HUES6 (cell line): ENCODE results near the gene SV2B.

Experiments
- H3K27ac ChIP-seq: 2 replicates; pipeline ENCODE4 v1.7.0; 2013; ENCODE audit warnings: low read depth, mild to moderate bottlenecking, low read length, inconsistent platforms
- H3K27me3 ChIP-seq: 2 replicates; pipeline ENCODE4 v1.6.1; 2013; ENCODE audit warnings: low read length; ENCODE audit not compliant: control insufficient read depth, insufficient read depth
- H3K36me3 ChIP-seq: 2 replicates; pipeline ENCODE4 v1.6.1; 2013; ENCODE audit warnings: low read length; ENCODE audit not compliant: control insufficient read depth, insufficient read depth
- H3K4me1 ChIP-seq: 2 replicates; pipeline ENCODE4 v1.6.1; 2013; ENCODE audit warnings: low read length; ENCODE audit not compliant: control insufficient read depth, insufficient read depth
- H3K4me3 ChIP-seq: 2 replicates; pipeline ENCODE4 v1.5.1; 2013; ENCODE audit warnings: low read depth, low read length
- H3K9ac ChIP-seq: one replicate; pipeline ENCODE4 v1.6.1; 2013; ENCODE audit warnings: mild to moderate bottlenecking, low read length
- H3K9me3 ChIP-seq: 2 replicates; pipeline ENCODE4 v1.6.1; 2013; ENCODE audit warnings: low read depth, low read length; ENCODE audit not compliant: control insufficient read depth, insufficient read depth

Gene SV2B, protein sequence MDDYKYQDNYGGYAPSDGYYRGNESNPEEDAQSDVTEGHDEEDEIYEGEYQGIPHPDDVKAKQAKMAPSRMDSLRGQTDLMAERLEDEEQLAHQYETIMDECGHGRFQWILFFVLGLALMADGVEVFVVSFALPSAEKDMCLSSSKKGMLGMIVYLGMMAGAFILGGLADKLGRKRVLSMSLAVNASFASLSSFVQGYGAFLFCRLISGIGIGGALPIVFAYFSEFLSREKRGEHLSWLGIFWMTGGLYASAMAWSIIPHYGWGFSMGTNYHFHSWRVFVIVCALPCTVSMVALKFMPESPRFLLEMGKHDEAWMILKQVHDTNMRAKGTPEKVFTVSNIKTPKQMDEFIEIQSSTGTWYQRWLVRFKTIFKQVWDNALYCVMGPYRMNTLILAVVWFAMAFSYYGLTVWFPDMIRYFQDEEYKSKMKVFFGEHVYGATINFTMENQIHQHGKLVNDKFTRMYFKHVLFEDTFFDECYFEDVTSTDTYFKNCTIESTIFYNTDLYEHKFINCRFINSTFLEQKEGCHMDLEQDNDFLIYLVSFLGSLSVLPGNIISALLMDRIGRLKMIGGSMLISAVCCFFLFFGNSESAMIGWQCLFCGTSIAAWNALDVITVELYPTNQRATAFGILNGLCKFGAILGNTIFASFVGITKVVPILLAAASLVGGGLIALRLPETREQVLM

DNA sequence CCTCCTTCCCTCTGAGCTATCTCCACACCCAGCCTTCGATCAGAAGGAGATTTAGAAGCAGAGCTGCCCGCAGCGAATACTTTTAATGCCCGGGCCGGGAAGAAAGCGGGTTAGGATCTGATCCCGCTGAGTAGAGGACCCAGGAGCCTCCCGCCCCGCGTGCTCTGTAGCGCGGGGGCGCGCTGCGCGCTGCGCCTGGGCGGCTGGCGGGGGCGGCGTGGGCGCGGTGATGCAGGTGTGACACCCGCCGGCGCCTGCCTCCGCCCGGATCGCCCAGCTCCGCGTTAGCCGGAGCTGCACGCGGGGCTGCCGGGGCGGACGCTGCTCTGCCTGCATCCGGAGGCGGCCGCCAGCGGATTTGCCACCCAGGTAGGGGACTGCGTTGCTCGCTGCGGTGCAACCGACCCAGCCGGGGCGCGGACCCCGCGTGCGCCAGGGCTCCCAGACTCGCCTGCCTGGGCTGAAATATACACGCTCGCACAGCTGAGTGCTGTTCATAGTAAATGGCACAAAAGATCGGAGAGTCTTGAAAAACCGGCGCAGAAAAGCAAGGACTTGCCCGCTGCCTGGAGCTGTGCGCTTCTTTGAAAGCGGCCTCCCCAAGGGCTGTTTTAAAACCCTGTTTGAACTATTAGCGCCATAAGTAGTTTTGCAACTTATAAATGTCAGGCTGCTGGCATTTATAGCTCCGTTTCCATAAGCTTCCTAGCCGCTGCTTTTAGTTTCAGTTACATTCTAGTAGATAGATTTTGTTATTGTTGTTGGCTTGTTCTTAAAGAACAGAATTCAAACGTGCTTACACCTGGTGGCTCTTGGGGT, at the start of gene SV2B:
TSS of gene SV2B (plus strand) at position 263 of the 819 bp plus-strand sequence. CDS start 126,007 bp downstream, outside the sequence.
- Histone ChIP-seq H3K4me3 (peak within 1 kb of the TSS; percentile 57), H3K36me3 (no peaks in the 10 kb centered on the region), H3K9ac (no peak within 1 kb of the TSS), H3K27ac (no peak within 1 kb of the TSS), H3K9me3 (no peaks in the 10 kb centered on the region), H3K4me1 (peaks cover 9% of the 10 kb centered on the region), H3K27me3 (peaks cover 86% of the 10 kb centered on the region)

DNA sequence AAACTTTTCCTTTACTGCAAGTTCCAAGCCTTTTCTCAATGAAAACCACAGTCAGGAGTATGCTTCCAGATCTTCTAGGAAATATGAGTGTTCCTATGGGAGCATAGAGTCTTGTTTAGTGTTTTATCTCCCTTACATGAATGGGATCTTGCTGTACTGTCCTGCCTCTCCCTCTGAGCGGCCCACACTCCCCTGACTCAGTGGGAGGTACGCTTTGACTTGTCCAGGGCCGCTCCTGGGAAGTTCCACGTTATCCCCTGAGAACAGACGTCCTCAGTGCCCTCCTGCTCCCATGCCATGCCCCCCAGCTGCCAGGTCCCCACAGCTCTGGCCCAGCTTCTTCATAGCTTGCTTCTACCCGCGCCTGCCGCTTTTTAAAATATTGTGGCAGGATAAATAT, 48.8 kb upstream of the SV2B start:
- H3K36me3 ChIP-seq = no peaks in the 10 kb centered on the region
- H3K4me1 ChIP-seq = no peaks in the 10 kb centered on the region
- no peak overlapping the region for H3K9ac ChIP-seq
- no peaks in the 10 kb centered on the region for H3K9me3 ChIP-seq
- no peak overlapping the region for H3K27ac ChIP-seq
- no peak overlapping the region for H3K4me3 ChIP-seq
- peaks cover 9% of the 10 kb centered on the region for H3K27me3 ChIP-seq

DNA sequence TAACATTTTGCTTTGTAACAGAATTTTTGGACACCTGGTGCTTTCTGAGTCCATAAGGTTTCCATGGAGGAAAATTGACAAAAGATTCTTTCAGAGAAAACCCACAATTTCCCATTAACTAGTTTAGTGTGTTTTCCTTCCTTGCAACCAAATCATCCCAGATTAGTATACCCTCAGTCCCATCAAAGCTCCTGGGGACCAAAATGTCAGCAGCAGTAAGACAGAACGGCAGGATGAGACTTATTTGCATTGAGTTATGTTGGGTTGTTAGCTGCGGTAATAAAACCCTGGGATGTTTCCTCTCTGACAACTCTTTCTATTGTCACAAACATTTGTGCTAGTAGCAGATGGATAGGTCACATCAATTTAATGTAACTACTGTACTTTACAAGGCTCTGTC, 45.2 kb upstream of the SV2B start:
- no peak overlapping the region for H3K4me3 ChIP-seq
- no peaks in the 10 kb centered on the region for H3K36me3 ChIP-seq
- no peaks in the 10 kb centered on the region for H3K9me3 ChIP-seq
- peaks cover 31% of the 10 kb centered on the region for H3K27me3 ChIP-seq
- H3K27ac ChIP-seq = no peak overlapping the region
- no peaks in the 10 kb centered on the region for H3K4me1 ChIP-seq
- H3K9ac ChIP-seq = no peak overlapping the region

DNA sequence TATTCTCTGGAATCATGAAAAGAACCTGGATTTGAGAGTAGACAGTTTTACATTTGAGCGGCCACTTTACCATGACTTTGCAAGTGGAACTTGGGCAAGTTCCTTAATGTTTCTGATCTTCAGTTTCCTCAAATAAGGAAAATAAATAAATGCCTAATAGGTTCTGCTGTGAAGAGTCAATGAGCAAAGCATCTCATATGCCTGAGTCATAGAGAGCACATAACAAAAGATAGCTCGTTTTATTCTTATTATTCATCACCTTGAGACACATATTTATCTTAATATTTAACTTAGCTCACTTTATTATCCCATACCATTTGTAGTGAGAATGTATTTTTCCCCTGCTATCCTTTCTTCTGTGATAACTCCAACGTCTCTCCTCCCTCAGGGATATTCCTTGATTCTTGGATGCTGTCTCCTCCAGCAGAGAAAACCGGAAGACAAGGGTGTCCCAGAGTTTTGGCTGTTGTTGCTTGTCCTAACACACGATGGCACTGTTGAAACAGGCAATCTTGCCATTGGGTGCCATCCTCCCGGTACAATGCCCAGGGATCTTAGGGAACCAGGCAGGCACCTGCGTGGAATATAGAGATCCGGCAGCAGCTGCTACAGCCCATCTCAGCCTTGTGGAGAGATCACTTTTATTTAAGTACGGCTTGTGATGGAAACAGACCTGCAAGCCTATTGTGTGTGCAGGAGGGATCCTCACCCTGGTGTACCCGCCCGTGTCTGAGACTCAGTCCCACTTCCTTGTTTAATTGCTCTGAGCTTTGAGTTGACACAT, 44.3 kb upstream of the SV2B start:
- Histone ChIP-seq H3K9ac (no peak overlapping the region), H3K27me3 (peaks cover 31% of the 10 kb centered on the region), H3K4me1 (no peaks in the 10 kb centered on the region), H3K27ac (no peak overlapping the region), H3K9me3 (no peaks in the 10 kb centered on the region), H3K36me3 (no peaks in the 10 kb centered on the region), H3K4me3 (peak overlapping the region; percentile 19; the same call in 1 of the 2 replicates)

DNA sequence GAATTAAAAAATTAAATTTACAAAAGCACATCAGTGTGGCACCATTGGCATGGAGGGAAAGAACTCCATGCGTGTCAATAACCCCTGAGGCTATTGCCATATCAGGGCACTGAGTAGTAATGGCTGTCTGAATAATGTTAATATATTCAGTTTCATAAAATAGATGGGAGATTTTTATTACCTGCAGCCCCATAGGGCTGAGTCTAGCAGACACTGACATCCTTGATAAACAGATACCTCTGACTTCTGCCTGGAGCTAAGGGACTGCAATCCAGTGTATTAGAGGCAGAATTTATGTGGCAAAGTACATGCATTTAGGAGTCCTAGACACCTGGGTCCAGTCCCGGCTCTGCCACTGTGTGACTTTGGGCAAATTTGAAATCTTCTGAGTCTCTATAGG, 38.8 kb upstream of the SV2B start:
- H3K36me3 ChIP-seq = no peaks in the 10 kb centered on the region
- no peak overlapping the region for H3K9ac ChIP-seq
- H3K4me1 ChIP-seq = no peaks in the 10 kb centered on the region
- H3K27ac ChIP-seq = no peak overlapping the region
- H3K9me3 ChIP-seq = peaks cover 10% of the 10 kb centered on the region
- H3K27me3 ChIP-seq = peaks cover 28% of the 10 kb centered on the region
- no peak overlapping the region for H3K4me3 ChIP-seq

DNA sequence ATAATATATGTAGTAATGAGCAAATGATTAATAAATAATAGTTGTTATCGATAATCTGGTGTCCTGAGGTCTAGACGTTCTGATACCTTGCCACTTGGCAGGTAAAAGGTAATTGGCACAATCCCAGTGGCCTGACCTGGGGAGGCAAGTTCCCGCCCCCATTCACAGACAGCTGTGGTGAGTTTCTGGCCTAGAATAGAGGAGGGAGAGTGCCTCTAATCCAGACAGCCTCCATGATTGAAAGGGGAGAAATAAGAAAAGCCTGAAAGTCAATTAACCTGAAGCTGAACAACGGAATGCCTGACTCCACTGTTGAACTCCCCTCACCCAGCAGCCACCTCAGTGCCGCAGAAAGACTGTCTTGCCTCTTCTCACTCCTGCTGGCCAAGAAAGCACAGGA, 38.1 kb upstream of the SV2B start:
- Histone ChIP-seq H3K4me3 (no peak overlapping the region), H3K27ac (no peak overlapping the region), H3K36me3 (no peaks in the 10 kb centered on the region), H3K27me3 (peaks cover 24% of the 10 kb centered on the region), H3K9me3 (peaks cover 10% of the 10 kb centered on the region), H3K4me1 (no peaks in the 10 kb centered on the region), H3K9ac (no peak overlapping the region)

DNA sequence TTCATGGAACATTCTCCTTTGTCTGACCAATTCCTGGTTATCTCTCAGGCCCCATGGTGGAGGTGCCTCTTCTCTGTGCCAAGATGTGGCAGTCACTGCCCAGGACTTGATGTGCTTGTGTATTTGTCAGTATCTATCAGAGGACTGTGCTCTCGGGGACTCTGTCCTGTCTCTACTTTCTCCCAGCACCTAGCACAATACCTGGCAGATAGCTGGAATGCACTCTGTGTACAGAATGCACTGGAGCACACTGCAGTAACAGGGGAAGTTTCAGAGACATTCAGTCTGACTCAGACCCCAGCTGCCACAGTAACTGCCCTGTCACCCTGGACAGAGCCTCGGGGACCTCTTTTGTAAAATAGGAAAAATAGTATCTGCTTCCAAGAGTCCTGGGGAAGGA, 34.6 kb upstream of the SV2B start:
- no peak overlapping the region for H3K4me3 ChIP-seq
- H3K9ac ChIP-seq = no peak overlapping the region
- no peaks in the 10 kb centered on the region; the same call in 1 of the 2 replicates for H3K4me1 ChIP-seq
- H3K27me3 ChIP-seq = no peaks in the 10 kb centered on the region
- H3K27ac ChIP-seq = no peak overlapping the region
- no peaks in the 10 kb centered on the region for H3K36me3 ChIP-seq
- peaks cover 10% of the 10 kb centered on the region for H3K9me3 ChIP-seq

DNA sequence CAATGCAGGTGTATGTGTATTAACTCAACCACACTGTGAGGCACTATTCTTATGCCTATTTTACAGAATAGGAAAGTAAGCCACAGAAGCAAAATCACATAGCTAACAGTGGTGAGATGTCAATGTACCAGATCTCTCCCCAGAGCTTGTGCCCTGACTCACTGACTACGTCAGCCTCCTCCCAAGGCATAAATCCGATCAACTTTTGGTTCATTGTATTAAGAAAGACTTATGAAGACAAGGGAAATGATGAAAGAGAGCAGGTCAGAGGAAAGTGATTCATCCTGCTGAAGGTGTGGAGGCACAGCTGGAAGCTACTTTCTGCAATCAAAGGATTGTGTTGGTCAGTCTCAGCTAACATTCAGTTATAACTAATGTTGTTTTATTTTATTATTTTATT, 33.0 kb upstream of the SV2B start:
- Histone ChIP-seq H3K27me3 (no peaks in the 10 kb centered on the region), H3K9me3 (peaks cover 10% of the 10 kb centered on the region), H3K36me3 (no peaks in the 10 kb centered on the region), H3K4me3 (no peak overlapping the region), H3K4me1 (no peaks in the 10 kb centered on the region; the same call in 1 of the 2 replicates), H3K27ac (no peak overlapping the region), H3K9ac (no peak overlapping the region)

DNA sequence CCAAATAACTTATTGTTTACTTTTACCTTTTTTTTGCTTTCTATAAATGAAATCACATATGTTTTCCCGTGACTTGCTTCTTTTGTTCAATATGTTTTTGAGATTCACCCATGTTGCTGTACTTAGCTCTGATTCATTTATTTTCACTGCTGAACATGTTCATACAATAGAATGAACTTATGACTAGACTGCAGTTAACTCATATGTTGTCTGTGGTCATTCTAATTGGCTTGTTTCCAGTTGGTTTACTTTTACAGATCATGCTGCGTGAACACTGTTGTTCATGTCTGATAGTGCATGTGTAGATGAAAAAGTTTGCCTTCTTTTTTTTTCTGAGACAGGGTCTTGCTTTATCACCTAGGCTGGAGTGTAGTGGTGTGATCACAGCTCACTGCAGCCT, 31.6 kb upstream of the SV2B start:
- no peak overlapping the region for H3K4me3 ChIP-seq
- H3K27me3 ChIP-seq = no peaks in the 10 kb centered on the region
- H3K27ac ChIP-seq = no peak overlapping the region
- H3K9me3 ChIP-seq = peaks cover 10% of the 10 kb centered on the region
- H3K9ac ChIP-seq = no peak overlapping the region
- H3K36me3 ChIP-seq = no peaks in the 10 kb centered on the region
- H3K4me1 ChIP-seq = no peaks in the 10 kb centered on the region; the same call in 1 of the 2 replicates

DNA sequence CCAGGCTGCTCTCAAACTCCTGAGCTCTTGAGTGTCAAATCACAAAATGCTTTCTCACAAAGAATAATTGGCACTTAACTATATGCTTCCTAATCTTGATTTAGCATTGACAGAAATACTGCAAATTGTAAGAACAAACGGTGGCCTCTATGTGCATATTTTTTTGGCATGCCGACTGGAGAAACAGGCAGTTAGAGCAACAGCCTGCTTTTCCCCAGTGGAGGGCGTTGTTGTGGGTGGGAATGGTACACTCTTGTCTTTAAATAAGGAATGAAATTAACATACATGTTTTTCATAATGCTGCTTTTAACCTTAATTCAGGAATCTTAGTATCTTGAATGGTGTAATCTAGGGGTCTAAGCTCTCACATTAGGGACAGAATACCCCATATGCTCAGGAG, 31.1 kb upstream of the SV2B start:
- H3K4me3 ChIP-seq = no peak overlapping the region
- H3K27me3 ChIP-seq = no peaks in the 10 kb centered on the region
- no peaks in the 10 kb centered on the region for H3K36me3 ChIP-seq
- H3K9ac ChIP-seq = no peak overlapping the region
- no peaks in the 10 kb centered on the region; the same call in 1 of the 2 replicates for H3K4me1 ChIP-seq
- H3K9me3 ChIP-seq = peaks cover 8% of the 10 kb centered on the region
- H3K27ac ChIP-seq = no peak overlapping the region
